ENCODE data around the gene SLC13A3.

Gene SLC13A3

DNA sequence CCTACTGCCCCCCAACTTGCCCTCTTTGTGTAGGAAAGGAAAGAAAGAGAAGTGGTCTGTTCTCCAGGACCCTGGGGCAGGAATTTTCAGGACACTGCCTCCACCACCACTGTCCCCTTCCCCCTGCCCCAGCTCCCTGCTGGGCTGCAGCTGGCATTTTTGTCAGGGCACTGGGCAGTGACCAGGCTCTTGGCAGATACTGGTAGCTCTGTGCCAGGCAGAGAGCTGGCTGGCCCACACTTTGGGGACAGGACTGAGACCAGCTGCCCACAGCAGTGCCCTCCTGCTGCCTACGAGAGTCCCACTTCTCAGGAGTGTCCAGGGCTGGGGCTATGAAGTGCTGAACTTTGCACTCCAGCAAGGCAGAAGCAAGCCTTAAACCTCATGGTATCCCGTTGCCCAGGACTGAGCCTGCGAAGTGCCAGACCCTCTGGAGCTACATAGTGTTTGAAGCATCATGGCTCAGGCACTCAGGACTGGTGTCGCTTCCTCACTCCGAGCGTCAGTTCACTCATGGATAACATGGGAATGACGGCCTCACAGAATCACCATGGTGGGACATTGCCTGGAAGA, 19.3 kb downstream of the SLC13A3 start:
- TF ChIP-seq, protein P1, sequence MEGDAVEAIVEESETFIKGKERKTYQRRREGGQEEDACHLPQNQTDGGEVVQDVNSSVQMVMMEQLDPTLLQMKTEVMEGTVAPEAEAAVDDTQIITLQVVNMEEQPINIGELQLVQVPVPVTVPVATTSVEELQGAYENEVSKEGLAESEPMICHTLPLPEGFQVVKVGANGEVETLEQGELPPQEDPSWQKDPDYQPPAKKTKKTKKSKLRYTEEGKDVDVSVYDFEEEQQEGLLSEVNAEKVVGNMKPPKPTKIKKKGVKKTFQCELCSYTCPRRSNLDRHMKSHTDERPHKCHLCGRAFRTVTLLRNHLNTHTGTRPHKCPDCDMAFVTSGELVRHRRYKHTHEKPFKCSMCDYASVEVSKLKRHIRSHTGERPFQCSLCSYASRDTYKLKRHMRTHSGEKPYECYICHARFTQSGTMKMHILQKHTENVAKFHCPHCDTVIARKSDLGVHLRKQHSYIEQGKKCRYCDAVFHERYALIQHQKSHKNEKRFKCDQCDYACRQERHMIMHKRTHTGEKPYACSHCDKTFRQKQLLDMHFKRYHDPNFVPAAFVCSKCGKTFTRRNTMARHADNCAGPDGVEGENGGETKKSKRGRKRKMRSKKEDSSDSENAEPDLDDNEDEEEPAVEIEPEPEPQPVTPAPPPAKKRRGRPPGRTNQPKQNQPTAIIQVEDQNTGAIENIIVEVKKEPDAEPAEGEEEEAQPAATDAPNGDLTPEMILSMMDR (conservative IDR thresholded peaks at IDR 0.05; ENCODE audit: control insufficient read depth, insufficient read depth, low read depth, low read length), result no peak
- H3K4me3 ChIP-seq (ENCODE audit: control insufficient read depth, low read depth, low read length), result no peak overlapping the region
- DNase-seq (ENCODE audit: low read depth), result no peak

DNA sequence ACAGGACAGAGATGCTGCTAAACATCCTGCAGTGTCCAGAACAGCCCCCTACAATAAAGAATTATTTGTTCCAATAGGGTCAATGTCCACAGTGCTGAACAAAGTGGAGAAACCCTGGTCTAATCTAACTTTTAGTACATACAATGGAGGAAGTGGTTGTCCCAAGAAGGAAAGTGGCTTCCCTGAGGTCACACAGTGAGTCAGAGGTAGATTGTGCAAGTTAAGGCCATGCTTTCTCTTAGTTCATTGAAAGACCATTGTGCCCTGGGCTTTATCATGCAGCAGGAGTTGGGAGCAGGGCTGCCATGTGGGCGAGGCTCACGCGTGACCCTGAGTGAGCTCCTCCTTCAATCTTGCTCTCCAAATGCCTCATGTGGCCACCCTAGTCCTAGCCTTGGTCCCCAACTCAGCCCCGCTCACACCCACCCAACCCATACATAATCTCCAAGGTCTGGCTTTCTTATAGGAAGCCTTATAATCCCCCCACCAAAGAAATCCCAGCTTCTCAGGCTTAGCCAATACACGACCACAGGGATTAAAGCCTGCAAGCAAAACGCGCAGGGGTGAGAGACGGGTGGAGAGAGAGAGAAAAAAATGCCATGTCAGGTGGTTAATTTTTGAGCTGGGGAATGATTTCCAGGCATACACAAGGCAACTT, 19.9 kb downstream of the SLC13A3 start:
- peak; percentile 59 for DNase-seq (ENCODE audit: low read depth)

DNA sequence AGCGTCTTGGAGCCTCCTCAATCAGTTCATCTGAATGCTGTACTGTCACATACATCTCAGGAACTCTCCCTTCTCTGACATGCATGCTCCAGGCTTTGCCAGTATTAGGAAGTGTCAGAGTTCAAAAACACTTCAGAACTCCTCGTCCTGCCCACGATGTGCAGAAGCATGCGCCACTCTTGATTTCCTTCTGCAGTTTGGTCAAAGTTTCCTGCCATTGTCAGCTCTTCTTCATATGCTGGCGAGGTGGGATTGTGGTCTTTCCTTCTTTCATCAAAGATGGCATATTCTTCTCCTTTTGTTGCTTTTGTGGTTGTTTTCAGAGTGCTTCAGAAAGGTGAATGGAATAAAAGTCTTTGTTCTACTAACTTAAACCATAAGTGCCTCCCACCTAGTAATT, 21.0 kb downstream of the SLC13A3 start:
- DNase-seq (ENCODE audit: low read depth), result no peak
- TF ChIP-seq, protein P1 (conservative IDR thresholded peaks at IDR 0.05; ENCODE audit: control insufficient read depth, insufficient read depth, low read depth, low read length), result no peak
- H3K4me3 ChIP-seq (ENCODE audit: control insufficient read depth, low read depth, low read length), result no peak overlapping the region

More for the DNA sequence above, 19.9 kb downstream of the SLC13A3 start:
- no peak overlapping the region for H3K4me3 ChIP-seq (ENCODE audit: control insufficient read depth, low read depth, low read length)
- TF ChIP-seq, protein P1 (conservative IDR thresholded peaks at IDR 0.05; ENCODE audit: control insufficient read depth, insufficient read depth, low read depth, low read length), result no peak

DNA sequence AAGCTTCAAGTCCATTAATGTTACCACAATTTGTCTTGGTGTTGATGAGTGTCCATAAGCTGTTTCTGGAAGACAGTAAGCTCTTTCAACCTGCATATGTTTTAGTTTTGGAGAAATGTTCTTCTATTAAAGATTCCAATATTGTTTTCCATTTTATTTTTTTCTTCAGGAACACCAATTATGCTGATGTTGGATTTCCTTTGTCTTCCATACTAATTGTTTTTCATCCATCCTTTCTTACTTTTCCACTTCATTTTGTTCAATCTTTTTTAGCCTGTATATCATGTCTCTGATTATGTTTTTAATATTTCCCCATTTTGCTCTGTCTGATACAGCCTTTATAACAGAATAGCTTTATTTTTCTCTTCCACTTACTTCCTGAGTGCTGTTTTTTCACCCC, 21.9 kb downstream of the SLC13A3 start:
- TF ChIP-seq, protein P1 (conservative IDR thresholded peaks at IDR 0.05; ENCODE audit: control insufficient read depth, insufficient read depth, low read depth, low read length), result no peak
- DNase-seq (ENCODE audit: low read depth), result no peak
- no peak overlapping the region for H3K4me3 ChIP-seq (ENCODE audit: control insufficient read depth, low read depth, low read length)

DNA sequence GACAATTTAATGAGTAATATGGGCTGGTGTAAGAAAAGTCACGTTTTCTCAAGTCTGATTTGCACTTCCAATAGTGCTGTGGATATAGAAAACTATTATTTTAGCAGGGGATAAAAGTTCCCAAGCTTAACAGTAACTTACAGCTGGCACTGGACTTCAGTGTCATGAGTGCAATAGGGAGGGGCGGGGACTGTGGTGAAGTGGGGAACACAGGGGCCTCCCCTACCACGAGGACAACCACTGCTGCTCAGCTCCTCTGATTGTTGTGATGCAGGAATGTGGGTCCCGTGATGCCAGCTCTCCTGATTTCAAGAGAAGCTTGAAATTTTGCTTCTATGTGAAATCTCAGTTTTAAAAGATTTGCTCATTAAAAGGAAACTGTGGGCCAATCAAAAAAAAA, 24.0 kb downstream of the SLC13A3 start:
- DNase-seq (ENCODE audit: low read depth), result no peak
- TF ChIP-seq, protein P1 (conservative IDR thresholded peaks at IDR 0.05; ENCODE audit: control insufficient read depth, insufficient read depth, low read depth, low read length), result no peak
- no peak overlapping the region for H3K4me3 ChIP-seq (ENCODE audit: control insufficient read depth, low read depth, low read length)

DNA sequence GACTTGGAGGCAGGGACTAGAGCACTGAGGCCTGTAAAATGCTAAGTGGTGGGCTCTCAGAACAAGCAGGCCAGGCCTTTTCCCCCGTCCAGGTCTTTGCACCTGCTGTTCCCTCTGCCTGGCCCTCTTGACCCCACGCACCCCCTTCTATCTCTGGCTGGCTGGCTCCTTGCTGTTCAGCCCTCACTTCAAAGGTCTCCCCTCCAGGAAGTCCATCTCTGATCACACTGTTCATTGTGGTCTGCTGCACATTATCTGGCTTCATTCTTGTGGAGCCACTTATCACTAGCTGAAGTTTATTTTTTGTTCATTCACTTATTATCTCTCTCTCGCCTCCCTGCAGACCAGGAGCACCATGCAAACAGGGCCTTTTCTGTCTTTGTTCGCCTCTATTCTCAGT, 24.5 kb downstream of the SLC13A3 start:
- TF ChIP-seq, protein P1 (conservative IDR thresholded peaks at IDR 0.05; ENCODE audit: control insufficient read depth, insufficient read depth, low read depth, low read length), result no peak
- H3K4me3 ChIP-seq (ENCODE audit: control insufficient read depth, low read depth, low read length), result no peak overlapping the region
- DNase-seq (ENCODE audit: low read depth), result no peak
